Right atrium auricular region (tissue), 2 donors: ENCODE measurements around the gene KHSRP. TPM values are rescaled to one million over a fixed set of nuclear protein-coding genes. Genes with fewer than 3 reads are reported as not detected.

ENCODE experiments used
- DNase-seq: peaks from one replicate; pipeline ENCODE4 v3.0.0-alpha.2; 2019; ENCODE audit warnings: low spot score
- H3K27ac ChIP-seq, 2 donors: fragments of 200-600 bp; sonication (generic); 1 replicate in 1 of 2; 2 replicates in 1 of 2; pipeline ENCODE4 v1.5.1; 2016 to 2019
- H3K27me3 ChIP-seq, 2 donors: fragments of 200-600 bp; sonication (generic); one replicate each; pipeline versions ENCODE4 v1.5.1 to v1.6.0; 2017 to 2019
- H3K36me3 ChIP-seq: fragments of 200-600 bp; sonication (generic); one replicate; pipeline ENCODE4 v1.5.1; 2016
- H3K4me1 ChIP-seq, 2 donors: fragments of 200-600 bp; sonication (generic); one replicate each; pipeline versions ENCODE4 v1.5.1 to v1.6.0; 2017 to 2019
- H3K4me3 ChIP-seq, 2 donors: fragments of 200-600 bp; sonication (generic); 1 replicate in 1 of 2; 2 replicates in 1 of 2; pipeline ENCODE4 v1.5.1; 2017 to 2019; ENCODE audit warnings: mild to moderate bottlenecking in 1 of 2, moderate library complexity in 1 of 2
- H3K9me3 ChIP-seq, 2 donors: fragments of 200-600 bp; sonication (generic); one replicate each; pipeline ENCODE4 v1.5.1; 2019
- total RNA-seq, 2 donors: library from RNA; depleted of rRNA; stranded (reverse); fragments of >200 nt; gene quantifications; one replicate each; pipeline ENCODE4 v1.1.0, GENCODE V29; 2016
- TF ChIP-seq, protein P1 (sequence below), 2 donors: fragments of 200-600 bp; sonication (generic); IDR thresholded peaks; one replicate each; pipeline ENCODE4 v1.5.1; 2019; ENCODE audit warnings: antibody characterized with exemption in 2 of 2

The KHSRP gene
- total RNA-seq, 2 donors from 2014 or later = 55.3 to 95.7 TPM

DNA sequence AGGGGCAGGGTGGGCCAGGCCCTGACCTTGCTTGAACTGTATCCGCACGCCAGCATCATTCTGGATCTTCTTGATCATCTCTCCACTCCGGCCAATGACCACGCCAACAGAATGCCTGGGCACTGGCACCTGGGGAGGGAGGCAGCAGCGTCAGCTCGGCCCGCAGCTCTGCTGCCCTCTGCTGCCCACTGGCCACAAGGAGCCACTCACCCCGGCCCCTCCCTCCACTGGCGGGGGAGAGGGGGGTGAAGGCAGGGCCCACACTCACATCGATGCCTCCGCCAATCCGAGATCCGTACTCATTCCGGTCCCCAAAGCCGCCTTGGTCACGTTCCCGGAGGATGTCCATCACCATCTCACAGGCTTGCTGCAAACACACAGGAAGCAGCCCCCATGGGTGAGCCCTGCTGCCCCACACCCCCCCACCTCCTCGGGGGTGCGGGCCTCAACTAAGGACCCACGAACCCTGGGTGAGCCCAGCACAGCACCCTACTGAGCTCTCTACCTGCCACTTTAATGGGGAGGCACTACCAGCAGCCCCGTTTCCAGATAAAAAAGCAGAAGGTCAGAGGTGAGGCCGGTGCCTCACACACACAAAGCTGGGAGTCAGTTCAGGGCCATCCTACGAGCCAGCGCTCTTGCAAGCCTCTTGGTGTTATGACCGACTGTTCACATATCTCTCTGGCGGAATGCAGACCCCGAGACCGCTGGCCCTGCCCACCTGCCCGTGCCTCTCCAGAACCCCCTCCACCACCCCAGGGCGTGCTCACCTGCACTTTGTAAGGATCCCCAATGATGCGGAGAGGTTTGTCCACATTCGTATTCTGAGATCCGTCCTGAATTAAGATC, 6.7 kb downstream of the KHSRP start:
- H3K4me1 ChIP-seq = peaks cover 0 to 27% of the 10 kb centered on the region in 2 donors
- H3K4me3 ChIP-seq = no peak overlapping the region
- no peak for DNase-seq
- H3K27me3 ChIP-seq = no peaks in the 10 kb centered on the region
- H3K9me3 ChIP-seq = no peaks in the 10 kb centered on the region
- H3K36me3 ChIP-seq = peaks cover 78% of the 10 kb centered on the region
- TF ChIP-seq, protein P1, sequence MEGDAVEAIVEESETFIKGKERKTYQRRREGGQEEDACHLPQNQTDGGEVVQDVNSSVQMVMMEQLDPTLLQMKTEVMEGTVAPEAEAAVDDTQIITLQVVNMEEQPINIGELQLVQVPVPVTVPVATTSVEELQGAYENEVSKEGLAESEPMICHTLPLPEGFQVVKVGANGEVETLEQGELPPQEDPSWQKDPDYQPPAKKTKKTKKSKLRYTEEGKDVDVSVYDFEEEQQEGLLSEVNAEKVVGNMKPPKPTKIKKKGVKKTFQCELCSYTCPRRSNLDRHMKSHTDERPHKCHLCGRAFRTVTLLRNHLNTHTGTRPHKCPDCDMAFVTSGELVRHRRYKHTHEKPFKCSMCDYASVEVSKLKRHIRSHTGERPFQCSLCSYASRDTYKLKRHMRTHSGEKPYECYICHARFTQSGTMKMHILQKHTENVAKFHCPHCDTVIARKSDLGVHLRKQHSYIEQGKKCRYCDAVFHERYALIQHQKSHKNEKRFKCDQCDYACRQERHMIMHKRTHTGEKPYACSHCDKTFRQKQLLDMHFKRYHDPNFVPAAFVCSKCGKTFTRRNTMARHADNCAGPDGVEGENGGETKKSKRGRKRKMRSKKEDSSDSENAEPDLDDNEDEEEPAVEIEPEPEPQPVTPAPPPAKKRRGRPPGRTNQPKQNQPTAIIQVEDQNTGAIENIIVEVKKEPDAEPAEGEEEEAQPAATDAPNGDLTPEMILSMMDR (IDR thresholded peaks at IDR 0.05) = peak in 1 of 2 donors; percentile 52
- no peak overlapping the region for H3K27ac ChIP-seq

DNA sequence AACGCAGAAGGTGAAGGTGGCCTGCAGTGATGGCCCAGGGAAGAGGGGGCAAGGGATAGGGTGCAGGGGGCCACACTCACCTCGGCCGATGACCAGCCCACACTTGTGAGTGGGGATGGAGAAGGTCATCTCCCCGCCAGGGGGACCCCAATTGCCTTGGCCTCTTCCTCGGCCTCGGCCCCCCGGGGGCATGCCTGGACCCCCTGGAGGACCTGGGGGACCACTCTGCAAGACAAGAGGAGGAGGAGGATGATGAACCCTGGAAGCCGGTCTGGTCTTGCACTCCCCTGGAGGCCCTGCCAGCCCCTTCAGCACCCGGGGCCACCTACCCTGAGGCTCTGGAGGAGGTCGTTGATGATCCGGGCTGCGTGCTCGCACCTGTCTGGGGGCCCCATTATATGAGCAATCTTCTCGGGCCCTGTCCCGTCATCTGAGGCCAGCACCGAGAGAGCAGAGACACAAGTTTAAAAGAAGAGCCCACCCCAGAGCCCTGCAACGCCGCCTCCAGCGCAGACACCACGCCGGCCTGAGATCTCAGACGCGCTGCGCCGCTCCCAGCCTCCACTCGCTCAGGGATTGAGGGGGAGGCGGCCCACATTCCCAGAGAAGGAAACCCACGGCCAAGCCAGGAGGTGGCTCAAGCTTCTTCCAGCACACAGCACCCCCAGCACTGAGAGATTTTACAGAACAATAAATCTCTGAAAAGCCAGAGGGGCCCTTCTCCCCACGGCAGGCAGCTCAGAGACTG, 7.8 kb downstream of the KHSRP start:
- DNase-seq = no peak
- no peak overlapping the region for H3K4me3 ChIP-seq
- TF ChIP-seq, protein P1 (IDR thresholded peaks at IDR 0.05) = no peak
- no peak overlapping the region for H3K27ac ChIP-seq
- peaks cover 78% of the 10 kb centered on the region for H3K36me3 ChIP-seq
- no peaks in the 10 kb centered on the region for H3K27me3 ChIP-seq
- H3K4me1 ChIP-seq = peaks cover 0 to 16% of the 10 kb centered on the region in 2 donors
- H3K9me3 ChIP-seq = no peaks in the 10 kb centered on the region

DNA sequence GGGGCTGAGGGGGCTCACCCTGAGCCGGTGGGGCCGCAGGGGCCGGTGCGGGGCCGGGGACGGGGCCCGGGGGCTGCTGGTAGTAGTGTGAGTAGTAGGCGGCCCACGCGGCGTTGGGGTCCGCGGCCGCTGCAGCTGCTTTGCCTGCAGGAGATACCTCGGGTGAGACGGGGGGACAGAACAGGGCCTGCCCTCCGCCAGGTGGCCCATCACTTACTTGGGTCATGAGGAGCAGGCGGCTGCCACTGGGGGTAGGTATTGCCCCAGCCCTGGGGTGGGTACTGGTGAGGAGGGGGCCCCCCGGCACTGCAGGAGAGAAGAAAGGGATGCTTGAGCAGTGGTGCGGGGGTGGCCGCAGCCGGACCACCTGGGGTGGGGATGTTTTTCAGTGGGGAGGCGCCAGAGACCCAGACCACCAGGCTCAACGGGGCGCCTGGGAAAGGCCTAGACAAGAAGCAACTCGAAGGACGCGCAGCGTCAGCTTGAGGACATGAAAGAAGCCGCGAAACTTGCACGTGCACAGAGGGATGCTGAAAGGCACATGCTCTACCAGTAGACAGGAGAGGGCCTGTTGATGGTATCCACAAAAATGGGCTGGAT, 8.9 kb downstream of the KHSRP start:
- Histone ChIP-seq H3K4me3 (no peak overlapping the region), H3K27me3 (no peaks in the 10 kb centered on the region), H3K9me3 (no peaks in the 10 kb centered on the region), H3K4me1 (peaks cover 0 to 8% of the 10 kb centered on the region in 2 donors), H3K27ac (no peak overlapping the region), H3K36me3 (peaks cover 73% of the 10 kb centered on the region)
- no peak for DNase-seq
- TF ChIP-seq, protein P1 (IDR thresholded peaks at IDR 0.05) = no peak

DNA sequence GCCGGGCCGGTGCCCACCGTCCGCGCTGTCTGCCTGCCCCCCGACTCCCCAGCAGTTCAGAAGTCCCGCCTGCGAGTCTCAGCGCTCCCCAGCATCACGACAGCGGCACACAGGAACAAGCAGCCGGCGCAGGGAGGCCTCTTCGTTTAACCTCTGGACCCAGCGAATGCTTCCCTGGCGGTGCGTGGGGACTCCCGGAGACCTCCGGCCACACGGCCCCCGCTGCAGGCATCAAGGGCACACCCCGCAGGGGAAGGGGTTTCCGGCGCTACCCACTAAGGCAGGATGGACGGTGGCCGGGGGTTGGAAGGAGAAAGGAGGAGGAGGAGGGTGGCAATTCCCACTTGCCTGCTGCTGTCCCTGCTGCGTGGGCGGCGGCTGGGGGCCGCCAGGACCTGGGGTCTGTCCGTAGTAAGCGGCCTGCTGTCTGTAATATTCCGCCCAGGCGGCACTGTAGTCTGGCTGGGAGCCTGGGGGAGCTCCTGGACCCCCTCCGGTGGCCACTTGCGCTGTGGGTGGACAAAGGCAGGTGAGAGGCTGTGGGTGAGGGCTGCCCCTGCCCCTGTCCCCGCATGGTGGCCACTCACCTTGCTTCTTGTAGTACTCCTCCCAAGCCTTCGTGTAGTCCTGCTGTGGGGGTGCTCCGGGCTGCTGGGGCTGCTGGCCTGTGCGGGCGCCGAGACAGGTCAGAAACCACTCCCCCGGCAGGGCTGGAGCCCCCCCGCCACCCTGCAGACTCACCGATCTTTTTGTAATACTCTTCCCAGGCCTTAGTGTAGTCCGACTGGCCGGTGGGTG, 9.6 kb downstream of the KHSRP start:
- H3K36me3 ChIP-seq = peaks cover 66% of the 10 kb centered on the region
- no peak overlapping the region for H3K27ac ChIP-seq
- no peaks in the 10 kb centered on the region for H3K27me3 ChIP-seq
- H3K9me3 ChIP-seq = no peaks in the 10 kb centered on the region
- no peak for DNase-seq
- no peak overlapping the region for H3K4me3 ChIP-seq
- peaks cover 0 to 2% of the 10 kb centered on the region in 2 donors for H3K4me1 ChIP-seq
- TF ChIP-seq, protein P1 (IDR thresholded peaks at IDR 0.05) = no peak
